Spleen (tissue), 11 donors: ENCODE data around the gene ZFYVE1. TPM values are rescaled to one million over a fixed set of nuclear protein-coding genes. Genes with fewer than 3 reads are reported as not detected.

Experiments used
- DNase-seq: peaks from one replicate; pipeline ENCODE4 v3.0.0-alpha.2; 2020
- H3K27ac ChIP-seq, 8 donors: fragments of 200-600 bp; sonication (generic) in 7 of 8; 1 replicate in 4 of 8; 2 replicates in 4 of 8; pipeline versions ENCODE4 v1.5.0 to v1.8.0; 2016 to 2021; ENCODE audit warnings: inconsistent platforms in 4 of 8, mild to moderate bottlenecking in 4 of 8, moderate library complexity in 1 of 8
- H3K27me3 ChIP-seq, 7 donors: fragments of 200-600 bp; sonication (generic) in 6 of 7; replicated peaks in 1 of 7; 1 replicate in 4 of 7; 2 replicates in 3 of 7; pipeline versions ENCODE4 v1.5.0 to v1.8.0; 2016 to 2021; ENCODE audit warnings: inconsistent platforms in 3 of 7, mild to moderate bottlenecking in 1 of 7
- H3K36me3 ChIP-seq, 6 donors: fragments of 200-600 bp; sonication (generic) in 5 of 6; 1 replicate in 4 of 6; 2 replicates in 2 of 6; pipeline versions ENCODE4 v1.5.0 to v1.8.0; 2016 to 2021; ENCODE audit warnings: inconsistent platforms in 2 of 6
- H3K4me1 ChIP-seq, 6 donors: fragments of 200-600 bp; sonication (generic) in 5 of 6; 1 replicate in 3 of 6; 2 replicates in 3 of 6; pipeline versions ENCODE4 v1.5.0 to v1.8.0; 2016 to 2021; ENCODE audit warnings: inconsistent platforms in 3 of 6
- H3K4me3 ChIP-seq, 8 donors: fragments of 200-600 bp; sonication (generic) in 7 of 8; 1 replicate in 4 of 8; 2 replicates in 4 of 8; pipeline versions ENCODE4 v1.5.0 to v1.8.0; 2016 to 2021; ENCODE audit warnings: inconsistent platforms in 4 of 8, mild to moderate bottlenecking in 4 of 8, moderate library complexity in 2 of 8
- H3K9me3 ChIP-seq, 8 donors: fragments of 200-600 bp; sonication (generic) in 7 of 8; 1 replicate in 4 of 8; 2 replicates in 4 of 8; pipeline versions ENCODE4 v1.5.0 to v1.8.0; 2016 to 2021; ENCODE audit warnings: inconsistent platforms in 4 of 8
- POLR2A ChIP-seq, 3 donors: fragments of 450-650 bp; IDR thresholded peaks; one replicate each; pipeline ENCODE4 v1.5.1; 2017; ENCODE audit warnings: antibody characterized with exemption in 3 of 3, mild to moderate bottlenecking in 1 of 3
- POLR2AphosphoS5 ChIP-seq, 3 donors: sonication (generic); formaldehyde crosslinking; IDR thresholded peaks; one replicate each; pipeline ENCODE4 v1.5.1; 2017; ENCODE audit warnings: antibody characterized with exemption in 3 of 3
- WGBS, 5 donors: extraction: QIAGEN DNeasy Blood & Tissue Kit in 3 of 5; methylation state at CpG; one replicate each; pipeline versions ENCODE4 v1.1.5 to v1.1.7; 2013 to 2018; 5-methylcytosine and 5-hydroxymethylcytosine counted together
- intact Hi-C: fragments of 100-400 bp; cut with DNase I; formaldehyde crosslinking; loops from one replicate; pipeline ENCODE4 v1.15.0; 2023; ENCODE audit warnings: low total_unique reads
- polyA plus RNA-seq, 3 donors: library from polyadenylated mRNA; stranded (reverse); fragments of 200-250 nt; gene quantifications; one replicate each; pipeline ENCODE4 v1.2.1, GENCODE V29; 2013
- total RNA-seq, 7 donors: library from RNA; depleted of rRNA in 3 of 7; stranded (reverse); fragments of >200 nt in 3 of 7; fragmentation: NEBNext Ultra II Directional in 4 of 7; extraction: Animal tissue kit (Norgen Biotek cat#: 25700) in 4 of 7; gene quantifications; one replicate each; pipeline versions ENCODE4 v1.1.0 to v1.2.1, GENCODE V29; 2016 to 2021
- TF ChIP-seq, protein P1 (sequence below), 11 experiments: fragments of 200-600 bp in 7 of 11; fragments of 450-650 bp in 4 of 11; sonication (generic) in 4 of 11; IDR thresholded peaks in 8 of 11; conservative IDR thresholded peaks in 3 of 11; 1 replicate in 7 of 11; 2 replicates in 4 of 11; pipeline versions ENCODE4 v1.4.0 to v1.8.0; 2016 to 2021; ENCODE audit warnings: antibody characterized with exemption in 11 of 11, inconsistent platforms in 4 of 11, mild to moderate bottlenecking in 1 of 11
- donor health status: healthy with polysubstance abuse.
- donor health status: DM: no; HTN: no; CAD: no; lungs with moderate emphysema.
- donor health status: DM: no; HTN: no; CAD: no.
- donor health status: Bipolar disorder and iron deficiency.
- donor health status: healthy.
- donor health status: DM: no; HTN: no; CAD: no.
- donor health status: DM: yes; HTN: yes; CAD: no.

Gene ZFYVE1
- total and polyA plus RNA-seq, 10 donors, result 2.8 to 23.3 (median 19.2) TPM

DNA sequence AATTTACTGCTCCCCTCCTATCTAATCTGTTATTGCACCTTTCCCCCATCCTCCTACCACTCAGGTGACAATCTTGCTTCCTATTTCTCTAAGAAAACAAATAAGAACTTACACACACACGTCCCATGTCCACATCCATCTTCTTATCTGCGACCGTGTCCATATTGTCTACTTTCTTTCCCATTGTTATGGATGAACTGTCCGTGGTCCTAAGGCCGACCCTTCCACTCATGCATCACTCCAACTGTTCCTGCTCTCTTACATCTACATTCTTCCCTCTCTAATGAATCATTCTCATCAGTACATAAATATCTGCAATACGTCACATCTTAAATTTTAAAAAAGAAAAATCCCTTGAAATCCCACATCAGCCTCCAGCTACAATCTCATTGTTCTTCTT lies 30.0 kb downstream of the ZFYVE1 start:
- Histone ChIP-seq H3K9me3 (no peaks in the 10 kb centered on the region), H3K36me3 (peaks cover 9 to 97% (median 49%) of the 10 kb centered on the region in 6 donors), H3K4me3 (no peak overlapping the region), H3K27ac (no peak overlapping the region), H3K27me3 (no peaks in the 10 kb centered on the region), H3K4me1 (peaks cover 0 to 1% (median 0%) of the 10 kb centered on the region in 6 donors)
- no peak for DNase-seq
- intact Hi-C loops, result no loop called here
- WGBS, 5 donors, result 92 to 96% (median 93%) methylated on average over 6 of the region's 6 CpGs
- TF ChIP-seq POLR2AphosphoS5 (IDR thresholded peaks at IDR 0.05) (no peak), POLR2A (IDR thresholded peaks at IDR 0.05) (no peak)
- TF ChIP-seq, protein P1, sequence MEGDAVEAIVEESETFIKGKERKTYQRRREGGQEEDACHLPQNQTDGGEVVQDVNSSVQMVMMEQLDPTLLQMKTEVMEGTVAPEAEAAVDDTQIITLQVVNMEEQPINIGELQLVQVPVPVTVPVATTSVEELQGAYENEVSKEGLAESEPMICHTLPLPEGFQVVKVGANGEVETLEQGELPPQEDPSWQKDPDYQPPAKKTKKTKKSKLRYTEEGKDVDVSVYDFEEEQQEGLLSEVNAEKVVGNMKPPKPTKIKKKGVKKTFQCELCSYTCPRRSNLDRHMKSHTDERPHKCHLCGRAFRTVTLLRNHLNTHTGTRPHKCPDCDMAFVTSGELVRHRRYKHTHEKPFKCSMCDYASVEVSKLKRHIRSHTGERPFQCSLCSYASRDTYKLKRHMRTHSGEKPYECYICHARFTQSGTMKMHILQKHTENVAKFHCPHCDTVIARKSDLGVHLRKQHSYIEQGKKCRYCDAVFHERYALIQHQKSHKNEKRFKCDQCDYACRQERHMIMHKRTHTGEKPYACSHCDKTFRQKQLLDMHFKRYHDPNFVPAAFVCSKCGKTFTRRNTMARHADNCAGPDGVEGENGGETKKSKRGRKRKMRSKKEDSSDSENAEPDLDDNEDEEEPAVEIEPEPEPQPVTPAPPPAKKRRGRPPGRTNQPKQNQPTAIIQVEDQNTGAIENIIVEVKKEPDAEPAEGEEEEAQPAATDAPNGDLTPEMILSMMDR (IDR thresholded peaks at IDR 0.05 in 8 of 11, conservative IDR thresholded peaks at IDR 0.05 in 3 of 11), result no peak

DNA sequence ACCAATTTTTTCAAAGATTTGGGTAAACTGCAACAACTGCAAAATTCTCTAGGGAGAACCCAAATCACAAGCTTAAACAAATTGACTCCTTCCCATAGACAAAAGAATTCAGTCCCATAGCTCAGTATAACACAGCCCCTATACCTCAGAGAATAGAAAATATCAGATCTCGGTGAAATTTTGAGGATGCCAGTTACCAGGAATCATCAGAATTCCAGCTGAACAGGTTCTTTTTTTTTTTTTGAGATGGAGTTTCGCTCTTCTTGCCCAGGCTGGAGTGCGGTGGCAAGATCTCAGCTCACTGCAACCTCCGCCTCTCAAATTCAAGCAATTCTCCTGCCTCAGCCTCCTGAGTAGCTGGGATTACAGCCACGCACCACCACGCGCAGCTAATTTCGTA lies 36.7 kb downstream of the ZFYVE1 start:
- peaks cover 0 to 99% (median 42%) of the 10 kb centered on the region in 6 donors for H3K36me3 ChIP-seq
- TF ChIP-seq, protein P1 (IDR thresholded peaks at IDR 0.05 in 8 of 11, conservative IDR thresholded peaks at IDR 0.05 in 3 of 11), result no peak
- TF ChIP-seq POLR2A (IDR thresholded peaks at IDR 0.05) (no peak), POLR2AphosphoS5 (IDR thresholded peaks at IDR 0.05) (no peak)
- WGBS, 5 donors, result 93 to 98% (median 97%) methylated on average over 8 of the region's 8 CpGs
- no peaks in the 10 kb centered on the region for H3K9me3 ChIP-seq
- H3K27ac ChIP-seq, result no peak overlapping the region
- no peaks in the 10 kb centered on the region for H3K27me3 ChIP-seq
- H3K4me3 ChIP-seq, result no peak overlapping the region
- intact Hi-C loops, result no loop called here
- no peak for DNase-seq
- H3K4me1 ChIP-seq, result no peaks in the 10 kb centered on the region

DNA sequence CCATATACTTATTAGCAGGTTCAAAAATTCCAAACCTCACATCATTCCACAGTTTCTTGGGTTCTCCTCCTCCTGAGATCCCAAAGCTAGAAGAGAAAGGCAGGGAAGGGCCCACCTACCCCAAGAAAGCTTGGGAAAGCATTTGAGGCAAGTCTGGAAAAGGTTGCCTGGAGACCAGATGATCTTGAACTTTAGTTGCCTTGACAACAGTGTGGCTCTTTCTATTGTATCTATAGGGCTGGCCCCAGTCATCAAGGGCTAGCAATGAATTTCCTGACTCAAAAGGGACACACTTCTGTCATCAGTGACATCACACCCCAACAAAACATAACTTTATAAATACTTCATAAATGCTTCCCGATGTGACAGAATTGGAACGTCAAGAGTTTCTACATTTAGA lies 40.0 kb downstream of the ZFYVE1 start:
- WGBS, 5 donors, result 79 to 100% (median 92%) methylated on average over 2 of the region's 2 CpGs
- Histone ChIP-seq H3K9me3 (peaks cover 0 to 7% (median 0%) of the 10 kb centered on the region in 8 donors), H3K4me3 (no peak overlapping the region), H3K27me3 (no peaks in the 10 kb centered on the region), H3K36me3 (peaks cover 0 to 96% (median 33%) of the 10 kb centered on the region in 6 donors), H3K27ac (no peak overlapping the region), H3K4me1 (no peaks in the 10 kb centered on the region)
- intact Hi-C loops, result no loop called here
- DNase-seq, result no peak
- TF ChIP-seq, protein P1 (IDR thresholded peaks at IDR 0.05 in 8 of 11, conservative IDR thresholded peaks at IDR 0.05 in 3 of 11), result no peak
- TF ChIP-seq POLR2AphosphoS5 (IDR thresholded peaks at IDR 0.05) (no peak), POLR2A (IDR thresholded peaks at IDR 0.05) (no peak)

DNA sequence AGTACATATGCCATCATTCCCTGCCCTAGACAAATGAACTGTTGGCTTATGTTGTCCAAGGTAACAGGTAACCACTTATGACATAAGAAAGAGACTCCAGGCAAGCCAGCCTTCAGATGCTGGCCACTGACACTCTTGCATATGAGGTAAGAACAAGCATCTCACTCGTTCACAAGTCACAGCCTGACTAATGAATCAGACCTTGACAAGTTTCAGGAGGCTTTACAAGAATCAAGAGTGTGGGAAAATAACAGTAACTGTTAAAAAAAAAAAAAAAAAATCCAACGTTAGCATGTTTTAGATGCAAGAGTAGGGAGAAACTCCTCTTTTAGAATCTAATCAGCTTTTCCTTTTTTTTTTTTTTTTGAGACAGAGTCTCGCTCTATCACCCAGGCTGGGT lies 40.7 kb downstream of the ZFYVE1 start:
- no peak for TF ChIP-seq POLR2A (IDR thresholded peaks at IDR 0.05)
- TF ChIP-seq, protein P1 (IDR thresholded peaks at IDR 0.05 in 8 of 11, conservative IDR thresholded peaks at IDR 0.05 in 3 of 11), result no peak
- TF ChIP-seq POLR2AphosphoS5 (IDR thresholded peaks at IDR 0.05), result no peak
- Histone ChIP-seq H3K27ac (no peak overlapping the region), H3K4me1 (no peaks in the 10 kb centered on the region), H3K9me3 (peaks cover 0 to 7% (median 0%) of the 10 kb centered on the region in 8 donors), H3K27me3 (no peaks in the 10 kb centered on the region), H3K36me3 (peaks cover 0 to 96% (median 34%) of the 10 kb centered on the region in 6 donors), H3K4me3 (no peak overlapping the region)
- 73 to 90% (median 83%) methylated on average over 3 of the region's 3 CpGs for WGBS, 5 donors
- DNase-seq, result no peak
- intact Hi-C loops, result no loop called here
